Hepatocyte (in vitro differentiated cells): Measurements from ENCODE around the gene TSHZ3. TPM values are rescaled to one million over a fixed set of nuclear protein-coding genes. Genes with fewer than 3 reads are reported as not detected.

Experiments used
- DNase-seq: peaks from one replicate; pipeline ENCODE4 v3.0.0-alpha.2; 2016; ENCODE audit warnings: low spot score
- H2AFZ ChIP-seq: fragments of 200-600 bp; sonication (generic); 2 replicates; pipeline ENCODE4 v1.6.0; 2016; ENCODE audit warnings: antibody characterized with exemption, mild to moderate bottlenecking
- H3K27ac ChIP-seq: fragments of 200-600 bp; sonication (generic); 2 replicates; pipeline ENCODE4 v1.5.1; 2016; ENCODE audit warnings: mild to moderate bottlenecking
- H3K27me3 ChIP-seq: fragments of 200-600 bp; sonication (generic); 2 replicates; pipeline ENCODE4 v1.6.1; 2016
- H3K36me3 ChIP-seq: fragments of 200-600 bp; sonication (generic); replicated peaks from 2 replicates; pipeline ENCODE4 v1.5.1; 2016; ENCODE audit warnings: low read depth; ENCODE audit not compliant: insufficient read depth
- H3K4me1 ChIP-seq: fragments of 200-600 bp; sonication (generic); 2 replicates; pipeline ENCODE4 v1.5.1; 2016; ENCODE audit warnings: mild to moderate bottlenecking, moderate library complexity; ENCODE audit not compliant: insufficient read depth
- H3K4me2 ChIP-seq: fragments of 200-600 bp; sonication (generic); 2 replicates; pipeline ENCODE4 v1.6.0; 2016
- H3K4me3 ChIP-seq: fragments of 200-600 bp; sonication (generic); 2 replicates; pipeline ENCODE4 v1.5.1; 2016; ENCODE audit warnings: mild to moderate bottlenecking
- H3K79me2 ChIP-seq: fragments of 200-600 bp; sonication (generic); 2 replicates; pipeline ENCODE4 v1.6.0; 2017; ENCODE audit warnings: mild to moderate bottlenecking
- H3K9me2 ChIP-seq: fragments of 200-600 bp; sonication (generic); replicated peaks from 2 replicates; pipeline ENCODE4 v1.6.0; 2017; ENCODE audit warnings: mild to moderate bottlenecking; ENCODE audit not compliant: insufficient read depth
- H3K9me3 ChIP-seq: fragments of 200-600 bp; sonication (generic); 2 replicates; pipeline ENCODE4 v1.5.1; 2016; ENCODE audit warnings: low read depth, mild to moderate bottlenecking
- H4K20me1 ChIP-seq: fragments of 200-600 bp; sonication (generic); 2 replicates; pipeline ENCODE4 v1.6.0; 2016; ENCODE audit warnings: mild to moderate bottlenecking; ENCODE audit not compliant: insufficient read depth, poor library complexity, severe bottlenecking
- CTCF ChIP-seq: fragments of 200-600 bp; sonication (generic); IDR thresholded peaks from 2 replicates; pipeline ENCODE4 v1.5.1; 2016; ENCODE audit warnings: antibody characterized with exemption, mild to moderate bottlenecking; ENCODE audit not compliant: poor library complexity
- EZH2 ChIP-seq: fragments of 200-600 bp; sonication (generic); IDR thresholded peaks from 2 replicates; pipeline ENCODE4 v1.6.1; 2016; ENCODE audit warnings: antibody characterized with exemption, mild to moderate bottlenecking, borderline replicate concordance
- EZH2phosphoT487 ChIP-seq: fragments of 200-600 bp; sonication (generic); IDR thresholded peaks from one replicate; pipeline ENCODE4 v1.6.1; 2018; ENCODE audit warnings: antibody characterized with exemption, mild to moderate bottlenecking, low read depth, moderate library complexity; ENCODE audit not compliant: unreplicated experiment, severe bottlenecking
- WGBS: methylation state at CpG from one replicate; pipeline ENCODE4 v1.1.6; 2016; ENCODE audit warnings: low lambda C conversion rate; ENCODE audit errors: missing lambda C conversion rate; 5-methylcytosine and 5-hydroxymethylcytosine counted together
- polyA plus RNA-seq: library from polyadenylated mRNA; unstranded; fragments of >200 nt; fragmentation: Nextera tagmentation; extraction: Ambion mirVana; gene quantifications from 2 replicates; pipeline ENCODE4 v1.2.1, GENCODE V29; 2016
- total RNA-seq: library from RNA; depleted of rRNA; stranded (reverse); fragments of >200 nt; gene quantifications from 2 replicates; pipeline ENCODE4 v1.2.3, GENCODE V29; 2014

Gene TSHZ3
- total and polyA plus RNA-seq, 2 experiments from 2014 or later = 4.9 to 5.3 TPM

- Histone ChIP-seq H3K9me3 (no peaks in the 10 kb centered on the region), H4K20me1 (no peaks in the 10 kb centered on the region), H3K79me2 (peaks cover 69% of the 10 kb centered on the region), H3K4me3 (no peak overlapping the region), H3K27ac (no peak overlapping the region), H3K27me3 (no peaks in the 10 kb centered on the region), H3K4me2 (no peak overlapping the region), H3K36me3 (no peaks in the 10 kb centered on the region), H3K9me2 (no peaks in the 10 kb centered on the region), H3K4me1 (peaks cover 21% of the 10 kb centered on the region), H2AFZ (no peak overlapping the region)
- 94% methylated on average over 10 of the region's 10 CpGs for WGBS
- DNase-seq = no peak
- TF ChIP-seq EZH2 (no peak), EZH2phosphoT487 (no peak), CTCF (no peak)
Observed at GRCh38 chr19:31330237-31330636, 19.0 kb downstream of the TSHZ3 start.

- H3K27ac ChIP-seq = no peak overlapping the region
- H3K4me1 ChIP-seq = peaks cover 21% of the 10 kb centered on the region
- 93% methylated on average over 4 of the region's 4 CpGs for WGBS
- no peak overlapping the region for H3K4me3 ChIP-seq
- H3K9me3 ChIP-seq = no peaks in the 10 kb centered on the region
- no peak for DNase-seq
- H3K79me2 ChIP-seq = peaks cover 68% of the 10 kb centered on the region
- H4K20me1 ChIP-seq = no peaks in the 10 kb centered on the region
- H3K36me3 ChIP-seq = no peaks in the 10 kb centered on the region
- no peak overlapping the region for H2AFZ ChIP-seq
- H3K4me2 ChIP-seq = no peak overlapping the region
- H3K27me3 ChIP-seq = no peaks in the 10 kb centered on the region
- no peak for TF ChIP-seq CTCF
- no peak for TF ChIP-seq EZH2phosphoT487
- TF ChIP-seq EZH2 = no peak
- H3K9me2 ChIP-seq = no peaks in the 10 kb centered on the region
Observed at GRCh38 chr19:31329819-31330218, 19.4 kb downstream of the TSHZ3 start.

GRCh38 chr19:31328238-31328637 is 21.0 kb downstream of the TSHZ3 start:
- Histone ChIP-seq H3K4me1 (peaks cover 21% of the 10 kb centered on the region), H3K9me2 (no peaks in the 10 kb centered on the region), H2AFZ (no peak overlapping the region), H3K27ac (no peak overlapping the region), H3K4me3 (no peak overlapping the region), H3K27me3 (no peaks in the 10 kb centered on the region), H3K36me3 (no peaks in the 10 kb centered on the region), H4K20me1 (no peaks in the 10 kb centered on the region), H3K9me3 (no peaks in the 10 kb centered on the region), H3K4me2 (no peak overlapping the region), H3K79me2 (peaks cover 68% of the 10 kb centered on the region)
- WGBS = 100% methylated on average over 4 of the region's 4 CpGs
- no peak for DNase-seq
- no peak for TF ChIP-seq CTCF

- no peaks in the 10 kb centered on the region for H3K9me3 ChIP-seq
- DNase-seq = no peak
- no peaks in the 10 kb centered on the region for H3K9me2 ChIP-seq
- no peak overlapping the region for H3K27ac ChIP-seq
- TF ChIP-seq CTCF (no peak), EZH2 (no peak), EZH2phosphoT487 (no peak)
- H3K36me3 ChIP-seq = no peaks in the 10 kb centered on the region
- WGBS = 76% methylated on average over 14 of the region's 14 CpGs
- no peak overlapping the region for H3K4me3 ChIP-seq
- peaks cover 69% of the 10 kb centered on the region for H3K79me2 ChIP-seq
- H3K27me3 ChIP-seq = no peaks in the 10 kb centered on the region
- H4K20me1 ChIP-seq = no peaks in the 10 kb centered on the region
- H2AFZ ChIP-seq = no peak overlapping the region
- H3K4me2 ChIP-seq = peak overlapping the region; percentile 40
- H3K4me1 ChIP-seq = peaks cover 12% of the 10 kb centered on the region
Observed at GRCh38 chr19:31326329-31327028, 22.8 kb downstream of the TSHZ3 start.
